Neural crest cell (in vitro differentiated cells): ENCODE data around the gene GAB2. TPM values are rescaled to one million over a fixed set of nuclear protein-coding genes. Genes with fewer than 3 reads are reported as not detected.
A peak's percentile ranks its signal among the peaks of the same experiment; 100 is the strongest.

Experiments used
- DNase-seq: peaks from one replicate; pipeline ENCODE4 v3.0.0; 2021; ENCODE audit warnings: low read depth, mixed read lengths, low spot score
- H3K27ac Mint-ChIP-seq: one replicate; pipeline ENCODE4 v1.8.0; 2021; ENCODE audit warnings: mild to moderate bottlenecking, mixed read lengths; ENCODE audit not compliant: unreplicated experiment
- H3K27me3 Mint-ChIP-seq: 2 replicates; pipeline ENCODE4 v1.8.0; 2021; ENCODE audit warnings: low read depth, mild to moderate bottlenecking, mixed read lengths
- H3K36me3 Mint-ChIP-seq: 2 replicates; pipeline ENCODE4 v1.8.0; 2021; ENCODE audit warnings: low read depth, mild to moderate bottlenecking, mixed read lengths
- H3K4me1 Mint-ChIP-seq: 2 replicates; pipeline ENCODE4 v1.8.0; 2021; ENCODE audit warnings: mixed read lengths
- H3K4me3 Mint-ChIP-seq: one replicate; pipeline ENCODE4 v1.8.0; 2021; ENCODE audit warnings: mild to moderate bottlenecking, mixed read lengths
- H3K9me3 Mint-ChIP-seq: 2 replicates; pipeline ENCODE4 v1.8.0; 2021; ENCODE audit warnings: mixed read lengths
- CTCF ChIP-seq: fragments of 200-600 bp; sonication (generic); conservative IDR thresholded peaks from 2 replicates; pipeline ENCODE4 v1.5.0; 2021; ENCODE audit warnings: antibody characterized with exemption, mild to moderate bottlenecking
- total RNA-seq: library from RNA; stranded (reverse); gene quantifications from 2 replicates; pipeline ENCODE4 v1.2.1, GENCODE V29; 2021

GAB2 gene
- total RNA-seq, 1 donor from 2014 or later: 27.9 TPM

DNA sequence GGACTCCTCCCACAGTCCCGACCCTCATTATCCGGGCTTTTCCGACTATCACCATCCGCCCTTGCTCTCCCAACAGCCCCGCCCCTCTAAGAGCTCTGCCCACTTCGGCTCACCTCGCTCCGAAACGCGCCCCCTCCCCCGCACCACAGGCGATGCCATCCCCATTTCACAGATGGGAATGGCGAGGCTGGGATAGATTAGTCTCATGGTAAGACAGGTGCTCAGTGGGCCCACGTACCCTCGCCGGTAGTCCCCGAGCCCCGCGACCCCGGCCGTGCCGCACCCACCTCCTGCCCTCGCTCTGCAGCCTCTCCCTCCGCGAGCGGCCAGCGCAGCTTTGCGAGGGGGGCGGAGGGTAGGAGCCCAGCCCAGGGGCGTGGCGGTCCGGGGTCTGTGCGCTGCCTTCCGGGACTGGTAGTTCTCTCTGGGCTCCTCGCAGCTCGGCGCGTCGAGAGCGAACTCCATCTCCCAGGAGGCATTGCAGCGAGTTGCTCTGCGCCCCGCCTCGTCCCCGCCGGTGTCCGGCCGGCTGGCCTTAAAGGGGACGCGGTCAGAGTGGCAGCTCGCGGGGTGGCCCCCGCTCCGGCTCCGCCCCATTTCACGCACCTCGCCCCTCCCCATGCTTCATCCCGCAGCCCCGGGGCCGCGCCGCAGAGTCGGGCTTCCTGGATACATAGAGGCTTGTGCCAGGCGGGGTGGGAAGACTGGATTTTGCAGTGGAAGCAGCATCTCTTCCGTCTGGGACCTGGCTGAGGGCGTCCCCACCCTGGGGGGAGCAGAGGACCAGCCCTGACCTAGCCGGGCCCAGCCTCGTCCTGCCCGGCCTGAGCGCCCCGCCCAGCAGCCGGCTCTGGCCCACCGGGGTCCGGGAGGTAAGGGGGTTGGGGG, 229.1 kb downstream of the GAB2 start, which contains the start of the genes KCTD21 and USP35:
KCTD21 (minus strand) TSS at position 341 of the 888 bp plus-strand sequence. CDS start 14,072 bp downstream, outside the sequence.
USP35 (plus strand) TSS at position 634 of the 888 bp plus-strand sequence. CDS start 7,327 bp downstream, outside the sequence.
- Mint-ChIP-seq H3K4me3 (peak within 1 kb of the TSS; percentile 100), H3K27ac (peak within 1 kb of the TSS; percentile 92), H3K9me3 (no peaks in the 10 kb centered on the region), H3K36me3 (no peaks in the 10 kb centered on the region), H3K27me3 (no peaks in the 10 kb centered on the region), H3K4me1 (peaks cover 48% of the 10 kb centered on the region)
- TF ChIP-seq CTCF: no peak
- DNase-seq: peak; percentile 89

GRCh38 chr11:78187366-78188285, 230.0 kb downstream of the GAB2 start:
- no peak for DNase-seq
- Mint-ChIP-seq H3K27ac (peak overlapping the region; percentile 92), H3K36me3 (no peaks in the 10 kb centered on the region), H3K9me3 (no peaks in the 10 kb centered on the region), H3K4me1 (peaks cover 43% of the 10 kb centered on the region), H3K4me3 (peak overlapping the region; percentile 100), H3K27me3 (no peaks in the 10 kb centered on the region)
- no peak for TF ChIP-seq CTCF

DNA sequence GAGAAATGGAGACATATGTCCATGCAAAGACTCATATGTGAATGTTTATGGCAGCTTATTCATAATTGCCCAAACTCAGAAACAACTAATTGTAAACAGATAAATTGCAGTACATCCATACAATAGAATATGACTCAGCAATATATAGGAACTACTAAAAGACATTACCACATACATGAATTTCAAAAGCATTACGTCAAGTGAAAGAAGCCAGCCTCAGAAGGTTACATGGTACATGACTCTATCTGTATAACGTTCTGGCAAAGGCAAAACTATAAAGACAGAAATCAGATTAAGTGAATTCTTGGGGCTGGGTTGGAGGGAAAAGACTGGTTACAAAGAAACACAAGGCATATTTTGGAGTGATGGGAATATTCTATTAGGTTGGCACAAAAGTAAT, 236.4 kb downstream of the GAB2 start:
- no peaks in the 10 kb centered on the region for H3K9me3 Mint-ChIP-seq
- no peaks in the 10 kb centered on the region for H3K4me1 Mint-ChIP-seq
- no peak overlapping the region for H3K4me3 Mint-ChIP-seq
- DNase-seq: no peak
- no peaks in the 10 kb centered on the region for H3K27me3 Mint-ChIP-seq
- TF ChIP-seq CTCF: no peak
- H3K36me3 Mint-ChIP-seq: peaks cover 2% of the 10 kb centered on the region
- no peak overlapping the region for H3K27ac Mint-ChIP-seq

GRCh38 chr11:78180751-78181150, 236.9 kb downstream of the GAB2 start:
- peaks cover 4% of the 10 kb centered on the region for H3K36me3 Mint-ChIP-seq
- no peaks in the 10 kb centered on the region for H3K4me1 Mint-ChIP-seq
- no peak overlapping the region for H3K27ac Mint-ChIP-seq
- no peak overlapping the region for H3K4me3 Mint-ChIP-seq
- TF ChIP-seq CTCF: no peak
- H3K27me3 Mint-ChIP-seq: no peaks in the 10 kb centered on the region
- no peaks in the 10 kb centered on the region for H3K9me3 Mint-ChIP-seq
- DNase-seq: no peak

DNA sequence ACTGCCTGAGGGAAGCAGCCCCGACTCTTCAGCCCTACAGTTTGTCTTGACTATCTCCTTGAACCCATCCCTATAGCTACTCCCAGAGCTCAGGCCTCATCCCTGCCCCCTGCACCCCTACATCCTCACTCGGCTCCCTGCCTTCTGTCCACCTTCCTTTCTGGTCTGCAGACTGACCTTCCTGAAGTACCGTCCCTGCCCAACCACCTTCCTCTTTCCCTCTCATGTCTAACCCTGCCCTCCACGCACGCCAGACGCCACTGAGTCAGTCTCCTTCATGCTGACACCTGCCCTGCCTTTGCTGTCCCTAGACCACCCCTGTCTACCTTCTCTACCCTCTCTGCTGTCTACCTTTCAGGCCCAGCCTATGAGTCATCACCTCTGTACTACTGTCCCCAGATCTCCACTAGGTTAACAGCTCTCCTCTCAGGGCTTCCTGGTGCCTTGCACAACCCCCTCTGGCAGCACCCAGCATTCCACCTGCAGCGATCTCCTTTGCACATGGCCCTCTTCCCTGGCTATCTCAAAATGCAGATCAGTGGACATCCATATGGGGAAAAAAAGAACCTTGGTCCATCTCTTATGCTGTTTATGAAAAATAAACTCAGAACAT, 238.1 kb downstream of the GAB2 start:
- Mint-ChIP-seq H3K4me3 (no peak overlapping the region), H3K27me3 (no peaks in the 10 kb centered on the region), H3K27ac (peak overlapping the region; percentile 83), H3K9me3 (no peaks in the 10 kb centered on the region), H3K4me1 (no peaks in the 10 kb centered on the region), H3K36me3 (peaks cover 4% of the 10 kb centered on the region)
- no peak for DNase-seq
- TF ChIP-seq CTCF: no peak
